NCI-H187 (cell line): ENCODE measurements around the gene GGTLC2.
"Not testable (repeated sequence)": the region's sequence is repeated elsewhere in the genome, so short reads cannot be mapped to it uniquely, and the experiment has no call there.

Experiments
- DNase-seq, 2 experiments: peaks; one replicate each; lab custom pipeline; 2025; lab: John Stamatoyannopoulos, UW

Gene GGTLC2

GRCh38 chr22:22638313-22638712 is 6.1 kb upstream of the GGTLC2 start:
- DNase-seq: not testable (repeated sequence)

- not testable (repeated sequence) for DNase-seq
These were observed 2.2 kb upstream of the GGTLC2 start for GRCh38 chr22:22642255-22642654.

- not testable (repeated sequence) for DNase-seq
These were observed 1.6 kb downstream of the GGTLC2 start for GRCh38 chr22:22645969-22646368.

- DNase-seq: not testable (repeated sequence)
These were observed 3.5 kb downstream of the GGTLC2 start for GRCh38 chr22:22647952-22648351.

- DNase-seq: not testable (repeated sequence)
These were observed 4.6 kb downstream of the GGTLC2 start for GRCh38 chr22:22648863-22649536.

GRCh38 chr22:22649761-22650160 is 5.3 kb downstream of the GGTLC2 start:
- DNase-seq: not testable (repeated sequence)

- not testable (repeated sequence) for DNase-seq
These were observed 6.0 kb downstream of the GGTLC2 start for GRCh38 chr22:22650398-22650797.

GRCh38 chr22:22650803-22651515 is 6.5 kb downstream of the GGTLC2 start:
- DNase-seq: not testable (repeated sequence)

- DNase-seq: not testable (repeated sequence)
These were observed 7.2 kb downstream of the GGTLC2 start for GRCh38 chr22:22651593-22651992.

GRCh38 chr22:22652102-22652501 is 7.7 kb downstream of the GGTLC2 start:
- DNase-seq: not testable (repeated sequence)

- DNase-seq: not testable (repeated sequence)
These were observed 8.2 kb downstream of the GGTLC2 start for GRCh38 chr22:22652573-22652972.

- DNase-seq: not testable (repeated sequence)
These were observed 9.4 kb downstream of the GGTLC2 start for GRCh38 chr22:22653677-22654381.

- no peak for DNase-seq
These were observed 11.3 kb downstream of the GGTLC2 start for GRCh38 chr22:22655452-22656290.

- no peak for DNase-seq
These were observed 13.3 kb downstream of the GGTLC2 start for GRCh38 chr22:22657712-22658111.

GRCh38 chr22:22661275-22661674 is 16.9 kb downstream of the GGTLC2 start:
- no peak for DNase-seq

- no peak for DNase-seq
These were observed 17.7 kb downstream of the GGTLC2 start for GRCh38 chr22:22662095-22662494.

GRCh38 chr22:22663861-22664800 is 19.7 kb downstream of the GGTLC2 start:
- DNase-seq: no peak

- DNase-seq: no peak
These were observed 22.1 kb downstream of the GGTLC2 start for GRCh38 chr22:22666307-22667091.

- DNase-seq: no peak
These were observed 23.8 kb downstream of the GGTLC2 start for GRCh38 chr22:22667966-22668880.
